NCI-H2196 (cell line): ENCODE measurements around the gene MIAT.
"Not testable (repeated sequence)": the region's sequence is repeated elsewhere in the genome, so short reads cannot be mapped to it uniquely, and the experiment has no call there.

Source experiments
- DNase-seq: peaks from one replicate; lab custom pipeline; 2025; ENCODE audit not compliant: unreplicated experiment; lab: John Stamatoyannopoulos, UW

Gene MIAT

GRCh38 chr22:26656891-26657851 is at the start of gene MIAT:
TSS of gene MIAT (plus strand) at chr22:26657588.
- DNase-seq: peak; percentile 21

GRCh38 chr22:26608129-26608528 is 49.3 kb upstream of the MIAT start:
- DNase-seq: no peak

- DNase-seq: no peak
Measured at GRCh38 chr22:26609287-26609686, 48.1 kb upstream of the MIAT start.

- no peak for DNase-seq
Measured at GRCh38 chr22:26610072-26610958, 47.1 kb upstream of the MIAT start.

- no peak for DNase-seq
Measured at GRCh38 chr22:26610996-26611395, 46.4 kb upstream of the MIAT start.

- DNase-seq: no peak
Measured at GRCh38 chr22:26612652-26613051, 44.7 kb upstream of the MIAT start.

GRCh38 chr22:26613753-26614152 is 43.6 kb upstream of the MIAT start:
- not testable (repeated sequence) for DNase-seq

- no peak for DNase-seq
Measured at GRCh38 chr22:26614322-26614721, 43.1 kb upstream of the MIAT start.

GRCh38 chr22:26615149-26615548 is 42.2 kb upstream of the MIAT start:
- no peak for DNase-seq

GRCh38 chr22:26615830-26616435 is 41.5 kb upstream of the MIAT start:
- DNase-seq: no peak

GRCh38 chr22:26616650-26617049 is 40.7 kb upstream of the MIAT start:
- no peak for DNase-seq

GRCh38 chr22:26617271-26618199 is 39.9 kb upstream of the MIAT start, which contains the start of gene CRYBB1:
TSS of gene CRYBB1 (minus strand) at chr22:26618027. CDS start at chr22:26616319, 1,708 bp downstream.
- no peak for DNase-seq

GRCh38 chr22:26618455-26618854 is 38.9 kb upstream of the MIAT start:
- no peak for DNase-seq

- no peak for DNase-seq
Measured at GRCh38 chr22:26619510-26619909, 37.9 kb upstream of the MIAT start.

- no peak for DNase-seq
Measured at GRCh38 chr22:26620197-26620596, 37.2 kb upstream of the MIAT start.

- DNase-seq: no peak
Measured at GRCh38 chr22:26621663-26622062, 35.7 kb upstream of the MIAT start, which contains the start of gene CRYBA4. TSS of gene CRYBA4 (plus strand) at chr22:26621963. CDS start at chr22:26622597, 634 bp downstream.

- DNase-seq: no peak
Measured at GRCh38 chr22:26623984-26624383, 33.4 kb upstream of the MIAT start.

- no peak for DNase-seq
Measured at GRCh38 chr22:26624803-26625202, 32.6 kb upstream of the MIAT start.

GRCh38 chr22:26629988-26630761 is 27.2 kb upstream of the MIAT start:
- no peak for DNase-seq
